Measurements from ENCODE around the gene SLC11A2. TPM values are rescaled to one million over a fixed set of nuclear protein-coding genes. Genes with fewer than 3 reads are reported as not detected.

SLC11A2 gene
- total RNA-seq, 3 donors from 2014 or later (not counting 1 experiment from before 2014, with no cell fraction given), result 34.3 to 54.3 (median 42.7) TPM

- no peaks in the 10 kb centered on the region for H3K27me3 ChIP-seq (ENCODE audit: control insufficient read depth, insufficient read depth, low read length)
- Mint-ChIP-seq H3K36me3 (peaks cover 33% of the 10 kb centered on the region), H3K27ac (no peak overlapping the region), H3K9me3 (no peaks in the 10 kb centered on the region), H3K4me3 (no peak overlapping the region), H3K4me1 (no peaks in the 10 kb centered on the region), H3K27me3 (ENCODE audit: low read depth in 2 of 2) (no peaks in the 10 kb centered on the region)
- H3K36me3 ChIP-seq (ENCODE audit: control insufficient read depth, insufficient read depth, low read length), result peaks cover 40% of the 10 kb centered on the region
- DNase-seq (no peak), ATAC-seq (no peak)
- intact Hi-C loops (cut with micrococcal nuclease), result no loop called here
- no peak overlapping the region for H3K27ac ChIP-seq (ENCODE audit: low read length)
- H3K4me3 ChIP-seq (ENCODE audit: low read length), result no peak overlapping the region
- no peaks in the 10 kb centered on the region for H3K4me1 ChIP-seq (ENCODE audit: control insufficient read depth, insufficient read depth, low read length)
- no peak for TF ChIP-seq CTCF (IDR thresholded peaks at IDR 0.05)
- 95% methylated on average over 5 of the region's 5 CpGs for WGBS (ENCODE audit: insufficient coverage)
- no peaks in the 10 kb centered on the region for H3K9me3 ChIP-seq (ENCODE audit: control insufficient read depth, insufficient read depth, low read length)
These were observed 38.1 kb downstream of the SLC11A2 start for GRCh38 chr12:50988051-50988450.

- Mint-ChIP-seq H3K36me3 (peaks cover 31% of the 10 kb centered on the region), H3K27ac (no peak overlapping the region), H3K9me3 (no peaks in the 10 kb centered on the region), H3K4me1 (no peaks in the 10 kb centered on the region), H3K4me3 (no peak overlapping the region), H3K27me3 (ENCODE audit: low read depth in 2 of 2) (no peaks in the 10 kb centered on the region)
- peaks cover 34% of the 10 kb centered on the region for H3K36me3 ChIP-seq (ENCODE audit: control insufficient read depth, insufficient read depth, low read length)
- WGBS (ENCODE audit: insufficient coverage), result 70% methylated on average over 7 of the region's 8 CpGs
- no peak overlapping the region for H3K27ac ChIP-seq (ENCODE audit: low read length)
- peak; percentile 49 for TF ChIP-seq CTCF (IDR thresholded peaks at IDR 0.05)
- intact Hi-C loops (cut with micrococcal nuclease), result loop anchor here (1.0 kb wide), 2 partner anchors 162 to 222 kb away; no protein-coding TSS in a partner anchor
- ATAC-seq (peak; percentile 64 to 73 (median 69)), DNase-seq (peak in 1 of 2 donors; percentile 65)
- H3K4me1 ChIP-seq (ENCODE audit: control insufficient read depth, insufficient read depth, low read length), result no peaks in the 10 kb centered on the region
- H3K9me3 ChIP-seq (ENCODE audit: control insufficient read depth, insufficient read depth, low read length), result no peaks in the 10 kb centered on the region
- no peak overlapping the region for H3K4me3 ChIP-seq (ENCODE audit: low read length)
- no peaks in the 10 kb centered on the region for H3K27me3 ChIP-seq (ENCODE audit: control insufficient read depth, insufficient read depth, low read length)
These were observed 39.0 kb downstream of the SLC11A2 start for GRCh38 chr12:50986966-50987737.

- Mint-ChIP-seq H3K36me3 (peaks cover 13% of the 10 kb centered on the region), H3K27ac (no peak overlapping the region), H3K4me1 (no peaks in the 10 kb centered on the region), H3K4me3 (no peak overlapping the region), H3K27me3 (ENCODE audit: low read depth in 2 of 2) (no peaks in the 10 kb centered on the region), H3K9me3 (no peaks in the 10 kb centered on the region)
- no peaks in the 10 kb centered on the region for H3K9me3 ChIP-seq (ENCODE audit: control insufficient read depth, insufficient read depth, low read length)
- DNase-seq (no peak), ATAC-seq (no peak)
- TF ChIP-seq CTCF (IDR thresholded peaks at IDR 0.05), result no peak
- no peak overlapping the region for H3K4me3 ChIP-seq (ENCODE audit: low read length)
- intact Hi-C loops (cut with micrococcal nuclease), result no loop called here
- no peak overlapping the region for H3K27ac ChIP-seq (ENCODE audit: low read length)
- peaks cover 23% of the 10 kb centered on the region for H3K36me3 ChIP-seq (ENCODE audit: control insufficient read depth, insufficient read depth, low read length)
- no peaks in the 10 kb centered on the region for H3K4me1 ChIP-seq (ENCODE audit: control insufficient read depth, insufficient read depth, low read length)
- H3K27me3 ChIP-seq (ENCODE audit: control insufficient read depth, insufficient read depth, low read length), result no peaks in the 10 kb centered on the region
These were observed 40.9 kb downstream of the SLC11A2 start for GRCh38 chr12:50985322-50985721.
